ENCODE data around the gene TUB.

TUB gene

GRCh38 chr11:8096575-8096974 lies 15.6 kb downstream of the TUB start:
- Mint-ChIP-seq H3K4me1 (peaks cover 10% of the 10 kb centered on the region), H3K36me3 (ENCODE audit: low read depth) (peaks cover 18% of the 10 kb centered on the region), H3K9me3 (no peaks in the 10 kb centered on the region), H3K27me3 (ENCODE audit: low read depth) (no peaks in the 10 kb centered on the region), H3K4me3 (no peak overlapping the region), H3K27ac (peak overlapping the region in 1 of 3 experiments; percentile 79)
- TF ChIP-seq, protein P1, sequence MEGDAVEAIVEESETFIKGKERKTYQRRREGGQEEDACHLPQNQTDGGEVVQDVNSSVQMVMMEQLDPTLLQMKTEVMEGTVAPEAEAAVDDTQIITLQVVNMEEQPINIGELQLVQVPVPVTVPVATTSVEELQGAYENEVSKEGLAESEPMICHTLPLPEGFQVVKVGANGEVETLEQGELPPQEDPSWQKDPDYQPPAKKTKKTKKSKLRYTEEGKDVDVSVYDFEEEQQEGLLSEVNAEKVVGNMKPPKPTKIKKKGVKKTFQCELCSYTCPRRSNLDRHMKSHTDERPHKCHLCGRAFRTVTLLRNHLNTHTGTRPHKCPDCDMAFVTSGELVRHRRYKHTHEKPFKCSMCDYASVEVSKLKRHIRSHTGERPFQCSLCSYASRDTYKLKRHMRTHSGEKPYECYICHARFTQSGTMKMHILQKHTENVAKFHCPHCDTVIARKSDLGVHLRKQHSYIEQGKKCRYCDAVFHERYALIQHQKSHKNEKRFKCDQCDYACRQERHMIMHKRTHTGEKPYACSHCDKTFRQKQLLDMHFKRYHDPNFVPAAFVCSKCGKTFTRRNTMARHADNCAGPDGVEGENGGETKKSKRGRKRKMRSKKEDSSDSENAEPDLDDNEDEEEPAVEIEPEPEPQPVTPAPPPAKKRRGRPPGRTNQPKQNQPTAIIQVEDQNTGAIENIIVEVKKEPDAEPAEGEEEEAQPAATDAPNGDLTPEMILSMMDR (IDR thresholded peaks at IDR 0.05; ENCODE audit: unreplicated experiment in 3 of 3): no peak

DNA sequence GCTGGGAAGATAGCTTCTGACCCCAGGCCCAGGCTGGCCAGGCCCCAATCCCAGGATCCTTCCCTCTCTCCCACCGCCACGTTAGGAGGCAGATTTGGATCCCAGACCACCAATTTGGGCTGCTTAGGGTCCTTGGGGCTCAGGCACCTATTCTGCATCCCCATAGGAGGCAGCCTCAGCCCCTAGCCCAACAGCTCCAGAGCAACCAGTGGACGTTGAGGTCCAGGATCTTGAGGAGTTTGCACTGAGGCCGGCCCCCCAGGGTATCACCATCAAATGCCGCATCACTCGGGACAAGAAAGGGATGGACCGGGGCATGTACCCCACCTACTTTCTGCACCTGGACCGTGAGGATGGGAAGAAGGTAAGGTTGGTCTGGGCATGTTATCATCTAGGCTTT lies 16.1 kb downstream of the TUB start:
- no peaks in the 10 kb centered on the region for H3K27me3 Mint-ChIP-seq (ENCODE audit: low read depth)
- peaks cover 10% of the 10 kb centered on the region for H3K4me1 Mint-ChIP-seq
- H3K9me3 Mint-ChIP-seq: no peaks in the 10 kb centered on the region
- TF ChIP-seq, protein P1 (IDR thresholded peaks at IDR 0.05; ENCODE audit: unreplicated experiment in 3 of 3): no peak
- peaks cover 18% of the 10 kb centered on the region for H3K36me3 Mint-ChIP-seq (ENCODE audit: low read depth)
- no peak overlapping the region for H3K4me3 Mint-ChIP-seq
- no peak overlapping the region for H3K27ac Mint-ChIP-seq

DNA sequence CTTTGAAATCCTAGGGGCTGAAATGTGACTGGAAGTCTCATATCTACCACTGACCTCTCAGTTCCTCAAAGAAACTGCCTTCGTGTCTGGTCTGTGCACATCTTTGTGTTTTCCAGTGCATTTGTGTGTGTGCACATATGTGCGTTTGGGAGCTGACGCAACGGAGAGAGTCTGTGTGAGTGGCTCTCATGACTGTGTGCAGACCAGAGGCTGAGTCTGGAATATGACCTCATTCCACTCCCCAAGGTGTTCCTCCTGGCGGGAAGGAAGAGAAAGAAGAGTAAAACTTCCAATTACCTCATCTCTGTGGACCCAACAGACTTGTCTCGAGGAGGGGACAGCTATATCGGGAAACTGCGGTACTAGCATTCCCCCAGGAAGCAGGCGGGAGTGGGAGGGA lies 16.5 kb downstream of the TUB start:
- H3K27me3 Mint-ChIP-seq (ENCODE audit: low read depth): no peaks in the 10 kb centered on the region
- H3K4me3 Mint-ChIP-seq: no peak overlapping the region
- no peaks in the 10 kb centered on the region for H3K9me3 Mint-ChIP-seq
- H3K27ac Mint-ChIP-seq: no peak overlapping the region
- peaks cover 10% of the 10 kb centered on the region for H3K4me1 Mint-ChIP-seq
- TF ChIP-seq, protein P1 (IDR thresholded peaks at IDR 0.05; ENCODE audit: unreplicated experiment in 3 of 3): no peak
- peaks cover 18% of the 10 kb centered on the region for H3K36me3 Mint-ChIP-seq (ENCODE audit: low read depth)

DNA sequence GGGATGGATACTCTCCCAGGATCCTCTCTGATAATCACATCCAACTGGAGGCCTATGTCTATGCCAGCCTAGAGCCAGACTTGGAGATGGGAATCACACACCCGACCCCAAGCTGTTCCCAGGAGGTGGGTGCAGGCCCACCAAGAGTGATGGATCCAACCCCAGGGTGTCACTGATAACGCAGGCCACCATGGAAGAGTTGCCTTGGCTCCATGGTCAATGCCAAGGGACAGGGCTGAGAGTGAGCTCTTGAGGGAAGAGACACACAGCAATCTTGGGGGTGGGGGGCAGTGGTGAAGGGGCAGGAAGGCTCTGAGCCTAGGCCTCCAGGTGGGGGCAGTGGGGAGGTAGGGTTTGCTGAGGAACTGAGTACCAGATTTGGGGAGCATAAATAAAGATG lies 16.9 kb downstream of the TUB start:
- H3K27me3 Mint-ChIP-seq (ENCODE audit: low read depth): no peaks in the 10 kb centered on the region
- no peaks in the 10 kb centered on the region for H3K9me3 Mint-ChIP-seq
- peaks cover 5% of the 10 kb centered on the region for H3K4me1 Mint-ChIP-seq
- H3K4me3 Mint-ChIP-seq: no peak overlapping the region
- TF ChIP-seq, protein P1 (IDR thresholded peaks at IDR 0.05; ENCODE audit: unreplicated experiment in 3 of 3): no peak
- H3K27ac Mint-ChIP-seq: no peak overlapping the region
- H3K36me3 Mint-ChIP-seq (ENCODE audit: low read depth): peaks cover 14% of the 10 kb centered on the region

DNA sequence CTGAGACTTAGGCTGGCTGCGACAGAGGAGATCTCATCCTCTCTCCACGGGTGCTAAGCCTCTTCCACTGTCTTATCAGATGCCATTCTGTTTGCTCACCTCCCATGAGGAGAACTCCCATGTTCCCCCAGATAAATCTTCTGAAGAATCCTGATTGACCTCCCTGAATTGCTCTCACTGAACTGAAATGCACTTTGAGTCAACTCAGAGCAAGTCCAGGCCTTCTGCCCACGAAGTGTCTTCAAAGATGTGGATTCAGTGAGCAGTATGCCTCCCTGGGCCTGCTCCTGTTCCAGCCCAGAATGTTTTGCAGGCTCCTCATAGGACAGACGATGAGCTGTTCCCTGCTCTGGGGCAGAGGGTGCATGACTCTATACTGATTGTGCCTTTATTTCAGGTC lies 17.4 kb downstream of the TUB start:
- TF ChIP-seq, protein P1 (IDR thresholded peaks at IDR 0.05; ENCODE audit: unreplicated experiment in 3 of 3): no peak
- Mint-ChIP-seq H3K27ac (no peak overlapping the region), H3K4me1 (peaks cover 4% of the 10 kb centered on the region), H3K36me3 (ENCODE audit: low read depth) (peaks cover 14% of the 10 kb centered on the region), H3K9me3 (no peaks in the 10 kb centered on the region), H3K4me3 (no peak overlapping the region), H3K27me3 (ENCODE audit: low read depth) (no peaks in the 10 kb centered on the region)

DNA sequence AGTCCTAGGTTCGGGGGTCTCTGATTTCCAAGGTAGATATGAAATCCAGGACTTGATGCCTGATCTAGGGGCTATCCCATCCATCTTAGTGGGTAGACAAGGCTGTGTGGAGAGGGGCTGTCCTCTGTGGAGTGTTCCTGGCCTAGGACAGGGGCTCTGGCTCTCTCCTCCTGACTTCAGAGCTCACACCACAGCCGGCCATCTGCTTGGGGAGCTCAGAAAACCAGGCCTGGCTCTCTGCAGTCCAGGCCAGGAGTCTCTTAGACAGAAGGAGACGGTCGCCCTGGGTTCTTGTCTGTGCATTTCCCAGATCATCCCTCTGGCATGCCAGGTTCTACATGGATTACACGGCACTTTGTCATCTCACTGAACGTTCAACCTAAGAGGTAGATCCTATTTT lies 17.9 kb downstream of the TUB start:
- Mint-ChIP-seq H3K4me3 (no peak overlapping the region), H3K36me3 (ENCODE audit: low read depth) (peaks cover 10% of the 10 kb centered on the region), H3K27me3 (ENCODE audit: low read depth) (no peaks in the 10 kb centered on the region), H3K27ac (no peak overlapping the region), H3K4me1 (peaks cover 4% of the 10 kb centered on the region), H3K9me3 (no peaks in the 10 kb centered on the region)
- TF ChIP-seq, protein P1 (IDR thresholded peaks at IDR 0.05; ENCODE audit: unreplicated experiment in 3 of 3): no peak

Data from nephron (organoid).